T47D (cell line): ENCODE results near the gene SCYGR3.

Experiments
- DNase-seq, 2 experiments: peaks; one replicate each; pipeline versions ENCODE4 v3.0.0 to v3.0.0-alpha.2; 2011 to 2012; ENCODE audit warnings: low read depth in 1 of 2, low spot score in 1 of 2
- JUND ChIP-seq: IDR thresholded peaks from 2 replicates; pipeline ENCODE4 v1.6.1; 2012; ENCODE audit warnings: low read depth
- in situ Hi-C: cut with HindIII; loops from 2 replicates; pipeline ENCODE4 v1.10.0; 2016; ENCODE audit warnings: low sequenced_read_pairs, low pct_unique_long_range_greater_than_20kb

The SCYGR3 gene

GRCh38 chr2:227614740-227615139 is at the start of gene SCYGR3:
SCYGR3 (minus strand) TSS chr2:227614840; CDS start chr2:227614840, 0 bp downstream.
- in situ Hi-C loops, result no loop called here
- DNase-seq, result no peak
- no peak for TF ChIP-seq JUND

- in situ Hi-C loops, result no loop called here
- DNase-seq, result no peak
- no peak for TF ChIP-seq JUND
These were observed 47.2 kb upstream of the SCYGR3 start for GRCh38 chr2:227661827-227662226.

GRCh38 chr2:227661025-227661649 is 46.5 kb upstream of the SCYGR3 start:
- in situ Hi-C loops, result no loop called here
- no peak for DNase-seq
- no peak for TF ChIP-seq JUND

GRCh38 chr2:227657199-227657845 is 42.7 kb upstream of the SCYGR3 start:
- in situ Hi-C loops, result no loop called here
- DNase-seq, result no peak
- no peak for TF ChIP-seq JUND

- in situ Hi-C loops, result no loop called here
- no peak for DNase-seq
- no peak for TF ChIP-seq JUND
These were observed 40.8 kb upstream of the SCYGR3 start for GRCh38 chr2:227655454-227655853.

GRCh38 chr2:227654426-227654825 is 39.8 kb upstream of the SCYGR3 start:
- no peak for TF ChIP-seq JUND
- DNase-seq, result no peak
- in situ Hi-C loops, result no loop called here

GRCh38 chr2:227653419-227653818 is 38.8 kb upstream of the SCYGR3 start:
- in situ Hi-C loops, result no loop called here
- DNase-seq, result no peak
- no peak for TF ChIP-seq JUND

- in situ Hi-C loops, result no loop called here
- no peak for DNase-seq
- TF ChIP-seq JUND, result no peak
These were observed 29.4 kb upstream of the SCYGR3 start for GRCh38 chr2:227643990-227644551.

- DNase-seq, result no peak
- in situ Hi-C loops, result no loop called here
- TF ChIP-seq JUND, result no peak
These were observed 28.0 kb upstream of the SCYGR3 start for GRCh38 chr2:227642656-227643055.

- in situ Hi-C loops, result no loop called here
- DNase-seq, result no peak
These were observed 19.6 kb upstream of the SCYGR3 start for GRCh38 chr2:227634201-227634600.

GRCh38 chr2:227632827-227633226 is 18.2 kb upstream of the SCYGR3 start:
- no peak for DNase-seq
- no peak for TF ChIP-seq JUND
- in situ Hi-C loops, result no loop called here

More at GRCh38 chr2:227634201-227634600, 19.6 kb upstream of the SCYGR3 start:
- no peak for TF ChIP-seq JUND

- no peak for TF ChIP-seq JUND
- no peak for DNase-seq
- in situ Hi-C loops, result no loop called here
These were observed 15.7 kb upstream of the SCYGR3 start for GRCh38 chr2:227630322-227630721.

- in situ Hi-C loops, result no loop called here
- TF ChIP-seq JUND, result no peak
- no peak for DNase-seq
These were observed 14.8 kb upstream of the SCYGR3 start for GRCh38 chr2:227629435-227629834.
